GM18519 (cell line): Measurements from ENCODE around the gene SPAG8.
A peak's percentile ranks its signal among the peaks of the same experiment; 100 is the strongest.

ENCODE experiments used
- ATAC-seq: cut with Tn5 transposase; IDR thresholded peaks from one replicate; pipeline ENCODE4 v1.9.1; 2021; ENCODE audit warnings: mild to moderate bottlenecking, moderate library complexity; ENCODE audit not compliant: unreplicated experiment, low FRiP score

Gene SPAG8

GRCh38 chr9:35812025-35812602 lies at the start of gene SPAG8:
Gene SPAG8, minus strand, starts transcription at chr9:35812262. Its CDS starts 115 bp downstream, at chr9:35812147.
- peak; percentile 59 for ATAC-seq

GRCh38 chr9:35861161-35861897 lies 49.3 kb upstream of the SPAG8 start:
- no peak for ATAC-seq

- no peak for ATAC-seq
These were observed 47.9 kb upstream of the SPAG8 start for GRCh38 chr9:35859990-35860339.

- ATAC-seq, result no peak
These were observed 47.4 kb upstream of the SPAG8 start for GRCh38 chr9:35859310-35859989.

GRCh38 chr9:35858458-35858857 lies 46.4 kb upstream of the SPAG8 start:
- ATAC-seq, result no peak

- ATAC-seq, result no peak
These were observed 44.8 kb upstream of the SPAG8 start for GRCh38 chr9:35856882-35857281.

- no peak for ATAC-seq
These were observed 44.1 kb upstream of the SPAG8 start for GRCh38 chr9:35856206-35856605.

- ATAC-seq, result no peak
These were observed 42.2 kb upstream of the SPAG8 start for GRCh38 chr9:35854091-35854762.

- ATAC-seq, result no peak
These were observed 41.1 kb upstream of the SPAG8 start for GRCh38 chr9:35852876-35853865.

GRCh38 chr9:35852267-35852815 lies 40.3 kb upstream of the SPAG8 start:
- no peak for ATAC-seq

- peak; percentile 71 for ATAC-seq
These were observed 35.9 kb upstream of the SPAG8 start for GRCh38 chr9:35847792-35848572.

GRCh38 chr9:35845824-35846771 lies 34.0 kb upstream of the SPAG8 start:
- no peak for ATAC-seq

- no peak for ATAC-seq
These were observed 32.7 kb upstream of the SPAG8 start for GRCh38 chr9:35844628-35845270.

- ATAC-seq, result no peak
These were observed 30.7 kb upstream of the SPAG8 start for GRCh38 chr9:35842795-35843194.

- ATAC-seq, result no peak
These were observed 30.1 kb upstream of the SPAG8 start for GRCh38 chr9:35842020-35842745.

GRCh38 chr9:35841645-35841900 lies 29.5 kb upstream of the SPAG8 start:
- no peak for ATAC-seq
